Natural killer cell (primary cell): Measurements from ENCODE around the gene DPP4. TPM values are rescaled to one million over a fixed set of nuclear protein-coding genes. Genes with fewer than 3 reads are reported as not detected.

Experiments used
- total RNA-seq, 4 donors: library from RNA; stranded (reverse); fragments of 120-200 nt in 1 of 4; gene quantifications; one replicate each; pipeline versions ENCODE4 v1.2.3 to v1.2.4, GENCODE V29; 2013 to 2022

Gene DPP4
- total RNA-seq, 3 donors from 2014 or later (not counting 1 experiment from before 2014, with no cell fraction given), result 1.8 to 2.3 (median 1.8) TPM

Other genes starting within 250 kb of the DPP4 start
- not detected for gene GCG, start 78.0 kb upstream of the DPP4 start, total RNA-seq
- gene FAP, start 169.2 kb upstream of the DPP4 start, total RNA-seq, result not detected
- 10 to 100 TPM; 36.7 to 57.4 (median 36.9) TPM for gene IFIH1, start 244.5 kb upstream of the DPP4 start, total RNA-seq